ENCODE results near the gene THAP5.

DNA sequence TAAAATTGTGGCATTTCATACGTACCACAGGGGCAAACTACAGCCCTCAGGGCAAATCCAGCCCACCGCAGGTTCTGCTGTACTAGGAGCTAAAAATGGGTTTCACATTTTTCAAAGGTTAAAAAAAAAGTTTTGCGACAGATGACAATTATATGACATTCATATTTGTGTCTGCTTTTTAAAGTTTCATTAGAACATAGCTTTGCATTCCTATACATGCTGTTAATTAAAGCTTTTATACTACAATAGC lies 42.8 kb downstream of the THAP5 start:
- no peak for TF ChIP-seq EZH2 (IDR thresholded peaks at IDR 0.05; ENCODE audit: low read depth)
- TF ChIP-seq, protein P1, sequence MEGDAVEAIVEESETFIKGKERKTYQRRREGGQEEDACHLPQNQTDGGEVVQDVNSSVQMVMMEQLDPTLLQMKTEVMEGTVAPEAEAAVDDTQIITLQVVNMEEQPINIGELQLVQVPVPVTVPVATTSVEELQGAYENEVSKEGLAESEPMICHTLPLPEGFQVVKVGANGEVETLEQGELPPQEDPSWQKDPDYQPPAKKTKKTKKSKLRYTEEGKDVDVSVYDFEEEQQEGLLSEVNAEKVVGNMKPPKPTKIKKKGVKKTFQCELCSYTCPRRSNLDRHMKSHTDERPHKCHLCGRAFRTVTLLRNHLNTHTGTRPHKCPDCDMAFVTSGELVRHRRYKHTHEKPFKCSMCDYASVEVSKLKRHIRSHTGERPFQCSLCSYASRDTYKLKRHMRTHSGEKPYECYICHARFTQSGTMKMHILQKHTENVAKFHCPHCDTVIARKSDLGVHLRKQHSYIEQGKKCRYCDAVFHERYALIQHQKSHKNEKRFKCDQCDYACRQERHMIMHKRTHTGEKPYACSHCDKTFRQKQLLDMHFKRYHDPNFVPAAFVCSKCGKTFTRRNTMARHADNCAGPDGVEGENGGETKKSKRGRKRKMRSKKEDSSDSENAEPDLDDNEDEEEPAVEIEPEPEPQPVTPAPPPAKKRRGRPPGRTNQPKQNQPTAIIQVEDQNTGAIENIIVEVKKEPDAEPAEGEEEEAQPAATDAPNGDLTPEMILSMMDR (conservative IDR thresholded peaks at IDR 0.05) = no peak
